Gastroesophageal sphincter (tissue), 4 donors: ENCODE measurements around the gene KDM3B. TPM values are rescaled to one million over a fixed set of nuclear protein-coding genes. Genes with fewer than 3 reads are reported as not detected.
"Not testable (repeated sequence)": the region's sequence is repeated elsewhere in the genome, so short reads cannot be mapped to it uniquely, and the experiment has no call there.

Experiments
- ATAC-seq: fragments of 150-250 bp; one replicate; pipeline ENCODE4 v1.9.1; 2016; ENCODE audit warnings: mild to moderate bottlenecking, moderate library complexity
- H3K27ac ChIP-seq, 4 donors: fragments of 200-600 bp; sonication (generic) in 3 of 4; 1 replicate in 3 of 4; 2 replicates in 1 of 4; pipeline ENCODE4 v1.5.1; 2016 to 2019
- H3K27me3 ChIP-seq: fragments of 200-600 bp; sonication (generic); one replicate; pipeline ENCODE4 v1.5.1; 2019
- H3K36me3 ChIP-seq, 2 donors: fragments of 200-600 bp; sonication (generic); one replicate each; pipeline ENCODE4 v1.5.1; 2019; ENCODE audit warnings: control low read depth in 1 of 2
- H3K4me1 ChIP-seq, 3 donors: fragments of 200-600 bp; sonication (generic); 1 replicate in 2 of 3; 2 replicates in 1 of 3; pipeline ENCODE4 v1.5.1; 2016 to 2019; ENCODE audit warnings: control low read depth in 2 of 3
- H3K4me3 ChIP-seq, 2 donors: fragments of 200-600 bp; sonication (generic); one replicate each; pipeline ENCODE4 v1.5.1; 2019; ENCODE audit warnings: mild to moderate bottlenecking in 1 of 2, moderate library complexity in 1 of 2
- H3K9me3 ChIP-seq, 3 donors: fragments of 200-600 bp; sonication (generic); one replicate each; pipeline ENCODE4 v1.5.1; 2017 to 2019; ENCODE audit warnings: control low read depth in 2 of 3
- CTCF ChIP-seq, 4 experiments: fragments of 200-600 bp in 2 of 4; fragments of 450-650 bp in 2 of 4; sonication (generic) in 1 of 4; IDR thresholded peaks; one replicate each; pipeline ENCODE4 v1.5.1; 2017 to 2019; ENCODE audit warnings: antibody characterized with exemption in 4 of 4, mild to moderate bottlenecking in 2 of 4, moderate library complexity in 2 of 4
- EP300 ChIP-seq: sonication (generic); formaldehyde crosslinking; IDR thresholded peaks from one replicate; pipeline ENCODE4 v1.6.1; 2017; ENCODE audit warnings: antibody characterized with exemption, mild to moderate bottlenecking
- POLR2A ChIP-seq, 2 donors: fragments of 450-650 bp; IDR thresholded peaks; one replicate each; pipeline ENCODE4 v1.6.1; 2017; ENCODE audit warnings: antibody characterized with exemption in 2 of 2, mild to moderate bottlenecking in 2 of 2, moderate library complexity in 1 of 2
- POLR2AphosphoS5 ChIP-seq: sonication (generic); formaldehyde crosslinking; IDR thresholded peaks from one replicate; pipeline ENCODE4 v1.6.1; 2017; ENCODE audit warnings: antibody characterized with exemption
- WGBS, 2 donors: methylation state at CpG; one replicate each; pipeline ENCODE4 v1.1.5; 2018; ENCODE audit warnings: low coverage in 1 of 2; 5-methylcytosine and 5-hydroxymethylcytosine counted together
- total RNA-seq, 4 donors: library from RNA; depleted of rRNA; stranded (reverse); fragments of >200 nt; gene quantifications; one replicate each; pipeline ENCODE4 v1.1.0, GENCODE V29; 2016

The KDM3B gene
- total RNA-seq, 4 donors from 2014 or later: 63.4 to 94.0 (median 77.8) TPM

DNA sequence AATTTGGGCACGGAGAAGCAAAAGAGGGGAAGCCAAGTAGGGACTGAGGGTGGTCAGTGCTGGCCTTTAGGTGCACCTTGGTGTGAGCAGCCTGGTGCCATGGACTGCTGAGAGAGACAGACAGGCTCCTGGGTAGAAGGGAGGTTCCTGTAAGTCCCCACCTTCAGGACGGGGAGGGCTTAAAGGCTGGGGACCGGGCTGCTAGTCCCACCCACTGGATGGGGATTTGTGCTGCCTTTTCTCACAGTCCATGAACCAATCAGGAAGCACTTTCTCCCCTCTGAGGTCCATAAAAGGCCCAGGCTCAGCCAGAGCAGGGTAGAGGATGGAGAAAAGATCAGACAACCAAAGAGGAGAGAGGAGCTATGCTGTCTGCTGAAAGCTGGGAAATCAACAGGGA is 36.1 kb upstream of the KDM3B start:
- no peaks in the 10 kb centered on the region for H3K4me1 ChIP-seq
- H3K9me3 ChIP-seq: no peaks in the 10 kb centered on the region
- WGBS, 2 donors: no CpG with 5 or more reads among the region's 3 CpGs
- H3K4me3 ChIP-seq: no peak overlapping the region
- H3K36me3 ChIP-seq: no peaks in the 10 kb centered on the region
- no peak for ATAC-seq
- peaks cover 8% of the 10 kb centered on the region for H3K27me3 ChIP-seq
- no peak overlapping the region for H3K27ac ChIP-seq
- TF ChIP-seq POLR2A (IDR thresholded peaks at IDR 0.05) (no peak), POLR2AphosphoS5 (no peak), CTCF (IDR thresholded peaks at IDR 0.05) (no peak), EP300 (no peak)

DNA sequence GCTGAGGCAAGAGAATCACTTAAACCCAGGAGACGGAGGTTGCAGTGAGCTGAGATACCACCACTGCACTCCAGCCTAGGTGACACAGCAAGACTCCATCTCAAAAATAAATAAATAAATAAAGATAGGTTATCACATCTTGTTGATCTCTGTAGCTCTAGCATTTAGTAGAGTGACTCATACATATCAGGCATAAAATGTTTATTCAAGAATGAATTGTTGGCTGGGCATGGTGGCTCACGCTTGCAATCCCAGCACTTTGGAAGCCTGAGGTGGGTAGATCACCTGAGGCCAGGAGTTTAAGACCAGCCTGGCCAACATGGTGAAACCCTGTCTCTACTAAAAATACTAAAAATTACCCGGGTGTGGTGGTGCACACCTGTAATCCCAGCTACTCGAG is 34.3 kb upstream of the KDM3B start:
- H3K27me3 ChIP-seq, H3K27ac ChIP-seq, H3K9me3 ChIP-seq, ATAC-seq, H3K4me3 ChIP-seq, H3K36me3 ChIP-seq, H3K4me1 ChIP-seq: not testable (repeated sequence)
- 89% methylated on average over 3 of the region's 4 CpGs; no CpG with 5 or more reads in 1 of the 2 donors for WGBS, 2 donors

DNA sequence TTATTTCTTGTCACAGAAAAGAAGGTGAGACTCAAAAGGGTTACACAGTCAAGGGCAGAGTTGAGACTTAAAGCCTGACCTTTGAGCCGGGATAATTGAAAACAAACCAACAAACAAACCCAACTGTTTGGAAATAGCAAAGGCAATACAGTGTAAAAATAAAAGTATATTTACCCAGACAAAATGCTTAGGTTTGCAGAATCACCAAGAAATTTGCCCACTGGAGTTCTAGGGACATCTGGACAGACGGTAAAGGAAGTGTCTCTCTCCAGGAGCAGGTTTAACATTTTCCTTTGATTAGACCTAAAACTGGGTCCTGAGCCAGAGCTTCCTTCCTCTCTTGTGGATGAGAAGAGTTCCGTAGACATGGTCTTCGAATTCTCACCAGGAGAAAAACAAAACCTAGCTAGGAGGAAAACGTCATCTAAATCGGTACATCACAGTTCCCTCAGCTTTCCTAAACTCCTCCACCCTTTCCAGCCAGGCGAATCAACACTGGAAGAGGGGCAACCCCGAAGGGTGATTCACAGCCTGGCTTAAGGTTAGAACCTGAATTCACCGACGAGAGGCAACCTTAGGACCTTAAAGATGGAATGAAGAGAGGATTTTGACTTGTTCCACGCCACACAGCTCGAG is 21.6 kb upstream of the KDM3B start:
- Histone ChIP-seq H3K4me3 (peak overlapping the region in 1 of 2 donors; percentile 47), H3K36me3 (no peaks in the 10 kb centered on the region), H3K4me1 (peaks cover 0 to 15% (median 7%) of the 10 kb centered on the region in 3 donors), H3K27ac (no peak overlapping the region), H3K27me3 (no peaks in the 10 kb centered on the region), H3K9me3 (no peaks in the 10 kb centered on the region)
- no peak for TF ChIP-seq EP300
- no peak for TF ChIP-seq POLR2A (IDR thresholded peaks at IDR 0.05)
- no peak for TF ChIP-seq CTCF (IDR thresholded peaks at IDR 0.05)
- no peak for TF ChIP-seq POLR2AphosphoS5
- 1 to 4% methylated on average over 7 to 11 of the region's 12 CpGs for WGBS, 2 donors
- no peak for ATAC-seq

GRCh38 chr5:138331449-138332368 is 20.8 kb upstream of the KDM3B start, which contains the start of gene CDC25C:
Gene CDC25C, minus strand, starts transcription at chr5:138331804. Its CDS starts 624 bp downstream, at chr5:138331180.
- Histone ChIP-seq H3K36me3 (no peaks in the 10 kb centered on the region), H3K9me3 (no peaks in the 10 kb centered on the region), H3K4me3 (peak within 1 kb of the TSS; percentile 27 to 47), H3K27me3 (no peaks in the 10 kb centered on the region), H3K27ac (peak within 1 kb of the TSS in 2 of 4 donors; percentile 39 to 53), H3K4me1 (peaks cover 0 to 17% (median 7%) of the 10 kb centered on the region in 3 donors)
- ATAC-seq: peak; percentile 100
- TF ChIP-seq POLR2A (IDR thresholded peaks at IDR 0.05) (no peak), EP300 (no peak), POLR2AphosphoS5 (no peak), CTCF (IDR thresholded peaks at IDR 0.05) (no peak)
- 1 to 3% methylated on average over 13 to 44 of the region's 55 CpGs for WGBS, 2 donors

GRCh38 chr5:138334867-138335447 is 17.5 kb upstream of the KDM3B start:
- no peaks in the 10 kb centered on the region for H3K27me3 ChIP-seq
- TF ChIP-seq POLR2AphosphoS5 (no peak), EP300 (no peak), CTCF (IDR thresholded peaks at IDR 0.05) (no peak), POLR2A (IDR thresholded peaks at IDR 0.05) (no peak)
- H3K4me1 ChIP-seq: peaks cover 0 to 38% (median 12%) of the 10 kb centered on the region in 3 donors
- H3K4me3 ChIP-seq: no peak overlapping the region
- WGBS, 2 donors: 20% methylated on average over 1 of the region's 3 CpGs; no CpG with 5 or more reads in 1 of the 2 donors
- H3K36me3 ChIP-seq: no peaks in the 10 kb centered on the region
- no peak for ATAC-seq
- H3K9me3 ChIP-seq: no peaks in the 10 kb centered on the region
- no peak overlapping the region for H3K27ac ChIP-seq
